Activated effector memory CD4-positive, alpha-beta T cell treated with anti-CD3 and anti-CD28 coated beads, Interleukin-2, amount 50 U/mL, for 16 hours (primary cell): ENCODE data around the gene GPR162.

Experiments used
- DNase-seq: peaks from one replicate; pipeline ENCODE4 v3.0.0-alpha.2; 2020

GPR162 gene, protein sequence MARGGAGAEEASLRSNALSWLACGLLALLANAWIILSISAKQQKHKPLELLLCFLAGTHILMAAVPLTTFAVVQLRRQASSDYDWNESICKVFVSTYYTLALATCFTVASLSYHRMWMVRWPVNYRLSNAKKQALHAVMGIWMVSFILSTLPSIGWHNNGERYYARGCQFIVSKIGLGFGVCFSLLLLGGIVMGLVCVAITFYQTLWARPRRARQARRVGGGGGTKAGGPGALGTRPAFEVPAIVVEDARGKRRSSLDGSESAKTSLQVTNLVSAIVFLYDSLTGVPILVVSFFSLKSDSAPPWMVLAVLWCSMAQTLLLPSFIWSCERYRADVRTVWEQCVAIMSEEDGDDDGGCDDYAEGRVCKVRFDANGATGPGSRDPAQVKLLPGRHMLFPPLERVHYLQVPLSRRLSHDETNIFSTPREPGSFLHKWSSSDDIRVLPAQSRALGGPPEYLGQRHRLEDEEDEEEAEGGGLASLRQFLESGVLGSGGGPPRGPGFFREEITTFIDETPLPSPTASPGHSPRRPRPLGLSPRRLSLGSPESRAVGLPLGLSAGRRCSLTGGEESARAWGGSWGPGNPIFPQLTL

GRCh38 chr12:6821591-6822425 is at the start of gene GPR162:
Gene GPR162 (plus strand): TSS chr12:6821821. CDS start chr12:6823899, 2,078 bp downstream.
- DNase-seq = no peak

DNA sequence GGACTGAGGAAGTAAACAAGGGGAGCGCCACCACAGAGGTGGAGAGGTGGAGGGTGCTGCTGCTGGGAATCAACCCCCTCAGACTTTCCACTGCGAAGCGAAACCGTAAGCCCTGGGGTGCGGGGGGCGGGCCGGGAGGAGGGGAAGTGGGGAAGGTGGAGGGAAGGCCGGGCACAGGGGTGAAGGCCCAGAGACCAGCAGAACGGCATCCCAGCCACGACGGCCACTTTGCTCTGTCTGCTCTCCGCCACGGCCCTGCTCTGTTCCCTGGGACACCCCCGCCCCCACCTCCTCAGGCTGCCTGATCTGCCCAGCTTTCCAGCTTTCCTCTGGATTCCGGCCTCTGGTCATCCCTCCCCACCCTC is 49.3 kb upstream of the GPR162 start, which contains the start of gene LAG3:
LAG3 (plus strand) TSS at position 190 of the 365 bp plus-strand sequence. CDS start 333 bp downstream, outside the sequence.
- peak; percentile 81 for DNase-seq

DNA sequence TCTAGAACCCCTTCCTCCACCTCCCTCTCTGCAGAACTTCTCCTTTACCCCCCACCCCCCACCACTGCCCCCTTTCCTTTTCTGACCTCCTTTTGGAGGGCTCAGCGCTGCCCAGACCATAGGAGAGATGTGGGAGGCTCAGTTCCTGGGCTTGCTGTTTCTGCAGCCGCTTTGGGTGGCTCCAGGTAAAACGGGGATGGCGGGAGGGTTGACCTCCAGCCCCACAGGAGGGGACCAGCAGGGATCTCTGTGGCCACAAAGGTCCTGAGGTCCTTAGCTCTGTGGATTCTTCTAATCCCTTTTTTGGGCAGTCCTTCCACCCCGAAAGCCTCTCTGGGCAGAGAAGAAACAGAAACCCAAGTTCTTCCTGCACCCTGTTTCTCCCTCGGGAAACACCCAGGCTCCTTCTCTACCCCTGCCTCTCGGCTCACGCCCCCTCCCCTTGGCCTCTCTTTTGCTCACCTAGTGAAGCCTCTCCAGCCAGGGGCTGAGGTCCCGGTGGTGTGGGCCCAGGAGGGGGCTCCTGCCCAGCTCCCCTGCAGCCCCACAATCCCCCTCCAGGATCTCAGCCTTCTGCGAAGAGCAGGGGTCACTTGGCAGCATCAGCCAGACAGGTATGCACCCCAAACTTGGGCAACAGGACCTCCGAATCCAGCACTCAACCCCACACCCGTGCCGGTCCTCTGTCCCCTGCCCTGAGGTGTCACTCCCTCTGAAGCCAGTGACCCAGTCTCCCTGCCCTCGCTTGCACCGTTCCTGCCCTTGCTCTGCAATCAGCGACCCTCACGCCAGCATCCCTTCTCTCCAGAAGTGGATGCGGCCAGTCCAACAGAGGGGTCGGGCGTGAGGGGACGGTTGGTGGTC is 48.7 kb upstream of the GPR162 start:
- no peak for DNase-seq

GRCh38 chr12:6773590-6774351 is 47.9 kb upstream of the GPR162 start:
- peak; percentile 71 for DNase-seq

- no peak for DNase-seq
Measured at GRCh38 chr12:6774499-6775062, 47.0 kb upstream of the GPR162 start.

GRCh38 chr12:6775185-6776174 is 46.1 kb upstream of the GPR162 start:
- DNase-seq = no peak

GRCh38 chr12:6777386-6777785 is 44.2 kb upstream of the GPR162 start:
- no peak for DNase-seq

- no peak for DNase-seq
Measured at GRCh38 chr12:6778217-6778573, 43.4 kb upstream of the GPR162 start.

DNA sequence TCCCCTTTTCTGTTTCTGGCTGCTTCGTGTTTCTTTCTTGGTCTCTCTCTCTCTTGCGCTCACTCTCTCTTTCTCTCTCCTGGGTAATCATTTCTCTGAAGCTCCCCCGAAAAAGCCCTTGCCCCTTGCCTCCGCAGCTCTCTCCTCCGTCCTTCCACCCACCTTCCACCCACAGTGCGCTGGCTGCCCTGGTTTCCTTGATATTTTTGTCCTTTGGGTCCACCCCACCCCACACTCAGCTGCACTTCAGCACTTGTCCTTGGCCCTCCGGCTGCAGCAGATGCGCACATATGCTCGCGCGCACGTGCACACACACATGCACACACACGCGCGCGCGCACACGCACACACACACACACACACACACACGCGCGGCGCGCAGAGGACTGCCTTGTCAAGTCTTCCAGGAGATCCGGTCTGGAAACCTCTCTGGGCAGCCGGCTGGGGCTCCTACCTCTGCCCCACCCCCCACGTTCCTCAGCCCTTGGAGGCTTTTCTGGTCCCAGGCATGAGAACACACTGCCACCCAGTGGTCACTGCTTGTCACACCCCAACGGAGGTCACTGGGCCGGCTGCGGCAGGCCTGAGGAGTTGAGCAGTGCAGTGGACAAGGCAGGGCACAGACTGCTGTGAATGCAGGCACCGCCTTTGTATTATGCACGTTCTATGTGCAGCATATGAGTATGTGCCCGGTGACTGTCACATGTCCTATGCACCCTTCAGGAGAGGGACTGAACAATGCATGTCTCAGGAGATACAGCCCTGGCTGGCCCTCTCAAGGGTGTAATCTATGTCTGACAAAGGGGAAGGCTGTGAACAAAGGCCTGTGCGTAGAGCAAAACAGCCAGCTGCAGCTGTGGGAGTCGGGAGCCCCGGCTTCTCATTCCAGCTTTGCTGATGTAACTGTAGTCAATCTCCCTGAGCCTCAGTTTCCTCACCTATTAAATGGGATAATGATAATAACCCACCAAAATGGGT is 42.8 kb upstream of the GPR162 start:
- DNase-seq = peak; percentile 95

DNA sequence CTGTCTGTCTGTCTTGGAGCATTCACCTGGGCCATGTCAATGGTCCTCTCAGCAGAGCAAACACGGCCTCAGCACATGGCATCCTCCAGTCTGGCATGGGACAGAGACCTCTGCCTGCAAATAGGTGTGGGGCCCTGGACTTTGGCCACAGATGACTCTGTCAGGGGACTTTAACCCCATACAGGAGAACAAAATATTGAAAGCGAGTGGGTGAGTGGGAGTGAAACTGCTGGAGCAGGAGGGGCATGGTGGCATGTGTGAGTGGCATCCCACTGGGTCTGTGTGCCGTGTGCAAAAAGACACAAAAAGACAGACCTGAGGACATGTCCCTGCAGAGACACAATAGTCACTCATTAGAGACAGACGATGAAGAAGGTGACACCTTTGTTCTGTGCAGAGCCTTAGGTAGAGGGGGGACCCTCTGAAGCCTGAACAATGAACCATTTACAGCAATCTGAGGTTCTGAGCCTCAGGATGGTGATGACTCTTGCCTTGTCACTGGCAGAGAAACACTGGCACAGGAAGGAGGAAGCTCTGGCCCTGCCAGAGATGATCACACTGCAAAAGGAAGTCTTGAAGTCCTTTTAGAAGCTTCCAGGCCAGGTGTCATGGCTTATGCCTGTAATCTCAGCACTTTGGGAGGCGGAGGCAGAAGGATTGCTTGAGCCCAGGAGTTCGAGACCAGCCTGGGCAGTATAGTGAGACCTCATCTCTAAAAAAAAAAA is 41.8 kb upstream of the GPR162 start:
- DNase-seq = no peak

- no peak for DNase-seq
Measured at GRCh38 chr12:6780573-6780972, 41.0 kb upstream of the GPR162 start.

- no peak for DNase-seq
Measured at GRCh38 chr12:6782119-6782518, 39.5 kb upstream of the GPR162 start.

DNA sequence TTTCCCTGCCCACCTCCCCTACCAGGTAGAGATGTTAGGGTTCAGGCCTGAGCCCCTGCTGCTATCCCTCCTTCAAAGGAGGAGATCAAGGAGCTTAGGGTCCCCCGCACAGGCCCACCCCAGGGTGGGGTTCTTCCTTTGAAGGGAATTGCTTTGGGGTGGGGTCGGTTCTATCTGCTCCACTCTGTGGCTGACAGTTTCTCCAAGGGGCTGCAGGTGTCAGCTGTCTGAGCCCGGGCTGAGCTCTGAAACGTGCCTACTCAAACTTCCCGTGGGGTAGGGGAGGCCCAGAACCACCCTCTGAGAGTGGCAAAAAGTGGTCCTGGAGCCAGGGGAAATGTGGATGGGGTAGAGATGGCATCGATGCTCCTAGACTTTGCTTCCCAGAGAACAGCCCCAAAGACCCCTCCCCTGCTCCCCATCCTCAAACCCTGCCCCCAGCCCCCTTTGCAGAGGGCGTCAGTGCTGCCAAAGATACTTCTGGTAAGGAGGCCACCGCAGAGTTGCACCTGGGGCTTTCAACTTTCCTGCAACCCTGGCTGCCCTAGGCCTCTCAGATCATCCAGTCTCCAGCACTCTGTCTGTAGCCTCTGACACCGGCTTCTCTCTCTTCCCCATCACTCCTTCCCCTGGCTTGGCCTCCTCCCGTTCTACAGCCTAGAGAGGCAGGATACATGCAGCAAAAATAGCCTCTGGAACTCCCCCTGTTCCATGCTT is 38.6 kb upstream of the GPR162 start:
- DNase-seq = no peak

GRCh38 chr12:6783828-6784227 is 37.8 kb upstream of the GPR162 start:
- DNase-seq = no peak

DNA sequence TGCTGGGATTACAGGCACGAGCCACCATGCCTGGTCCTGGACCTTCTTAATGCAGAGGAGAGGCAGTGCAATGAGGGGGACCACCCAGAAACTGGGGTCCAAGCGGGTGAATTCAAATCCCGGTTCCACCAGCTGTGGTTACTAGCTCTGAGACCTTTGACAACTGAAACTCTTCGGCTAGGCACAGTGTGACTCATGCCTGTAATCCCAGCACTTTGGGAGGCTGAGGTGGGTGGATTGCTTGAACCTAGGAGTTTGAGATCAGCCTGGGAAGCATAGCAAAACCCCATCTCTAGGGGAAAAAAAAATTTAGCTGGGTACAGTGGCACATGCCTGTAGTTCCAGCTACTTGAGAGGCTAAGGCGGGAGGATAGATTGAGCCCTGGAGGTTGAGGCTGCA is 37.3 kb upstream of the GPR162 start:
- no peak for DNase-seq

- no peak for DNase-seq
Measured at GRCh38 chr12:6784761-6785160, 36.9 kb upstream of the GPR162 start.

GRCh38 chr12:6786416-6787094 is 35.1 kb upstream of the GPR162 start:
- no peak for DNase-seq
